Fibroblast of lung (primary cell): ENCODE data around the gene ATRIP. TPM values are rescaled to one million over a fixed set of nuclear protein-coding genes. Genes with fewer than 3 reads are reported as not detected.

Experiments
- DNase-seq, 2 donors: peaks; one replicate each; pipeline versions ENCODE4 v3.0.0 to v3.0.0-alpha.2; 2010; ENCODE audit warnings: low read depth in 2 of 2
- H2AFZ ChIP-seq: 2 replicates; pipeline ENCODE4 v1.5.1; 2012; ENCODE audit warnings: low read length, control low read depth, inconsistent platforms
- H3K27ac ChIP-seq: 2 replicates; pipeline ENCODE4 v1.5.1; 2011; ENCODE audit warnings: low read length, control low read depth; ENCODE audit not compliant: insufficient read depth
- H3K27me3 ChIP-seq: 2 replicates; pipeline ENCODE4 v1.5.1; 2011; ENCODE audit warnings: mild to moderate bottlenecking, low read length; ENCODE audit not compliant: control insufficient read depth, insufficient read depth
- H3K36me3 ChIP-seq: 2 replicates; pipeline ENCODE4 v1.5.1; 2011; ENCODE audit warnings: low read length; ENCODE audit not compliant: control insufficient read depth, insufficient read depth
- H3K4me1 ChIP-seq: 2 replicates; pipeline ENCODE4 v1.5.1; 2011; ENCODE audit warnings: low read length; ENCODE audit not compliant: control insufficient read depth, insufficient read depth; ENCODE audit errors: extremely low read depth
- H3K4me2 ChIP-seq: 2 replicates; pipeline ENCODE4 v1.5.1; 2011; ENCODE audit warnings: low read length, control low read depth; ENCODE audit not compliant: insufficient read depth; ENCODE audit errors: extremely low read depth
- H3K4me3 ChIP-seq, 4 experiments: fragments of 200-600 bp in 1 of 4; sonication (generic) in 1 of 4; replicated peaks in 1 of 4; 2 replicates each; pipeline ENCODE4 v1.5.1; 2011 to 2016; ENCODE audit warnings: low read length in 4 of 4, low read depth in 3 of 4, mild to moderate bottlenecking in 3 of 4, control low read depth in 2 of 4, inconsistent platforms in 1 of 4, mixed read lengths in 1 of 4; ENCODE audit not compliant: insufficient read depth in 1 of 4; ENCODE audit errors: control extremely low read depth in 1 of 4
- H3K79me2 ChIP-seq: 2 replicates; pipeline ENCODE4 v1.5.1; 2012; ENCODE audit warnings: mild to moderate bottlenecking, low read length, inconsistent platforms; ENCODE audit not compliant: control insufficient read depth, insufficient read depth
- H3K9ac ChIP-seq: 2 replicates; pipeline ENCODE4 v1.5.1; 2011; ENCODE audit warnings: mild to moderate bottlenecking, low read length, control low read depth; ENCODE audit not compliant: insufficient read depth
- H3K9me3 ChIP-seq: 2 replicates; pipeline ENCODE4 v1.5.1; 2012; ENCODE audit warnings: low read depth, low read length; ENCODE audit not compliant: control insufficient read depth, insufficient read depth
- H4K20me1 ChIP-seq: 2 replicates; pipeline ENCODE4 v1.5.1; 2011; ENCODE audit warnings: low read length; ENCODE audit not compliant: control insufficient read depth, insufficient read depth; ENCODE audit errors: extremely low read depth
- CTCF ChIP-seq, 2 donors: IDR thresholded peaks in 1 of 2; conservative IDR thresholded peaks in 1 of 2; 1 replicate in 1 of 2; 2 replicates in 1 of 2; pipeline ENCODE4 v1.5.1; 2011 to 2012; ENCODE audit warnings: low read length in 2 of 2, control low read depth in 1 of 2, inconsistent platforms in 1 of 2, low read depth in 1 of 2, mild to moderate bottlenecking in 1 of 2
- EZH2 ChIP-seq: IDR thresholded peaks from 2 replicates; pipeline ENCODE4 v1.5.1; 2012; ENCODE audit warnings: low read length, control low read depth, mild to moderate bottlenecking; ENCODE audit errors: missing control alignments
- polyA plus RNA-seq, 2 donors: library from polyadenylated mRNA; depleted of rRNA in 1 of 2; stranded (reverse) in 1 of 2; unstranded in 1 of 2; fragments of >200 nt; gene quantifications; 2 replicates each; pipeline ENCODE4 v1.2.1, GENCODE V29; 2011 to 2012; ENCODE audit warnings: missing spikeins in 1 of 2
- total RNA-seq: library from RNA; depleted of rRNA; stranded (reverse); fragments of >200 nt; gene quantifications from 2 replicates; pipeline ENCODE4 v1.2.1, GENCODE V29; 2014

Gene ATRIP
- total and polyA plus RNA-seq, 2 donors (not counting 1 experiment from before 2014, with no cell fraction given): 3.0 to 5.0 TPM

- H3K4me3 ChIP-seq: no peak overlapping the region
- peak in 1 of 2 donors; percentile 68 for DNase-seq
- TF ChIP-seq CTCF (conservative IDR thresholded peaks at IDR 0.05 in 1 of 2, IDR thresholded peaks at IDR 0.05 in 1 of 2; ENCODE audit: low read depth in 1 of 2, low read length in 2 of 2): no peak
- H3K79me2 ChIP-seq: no peaks in the 10 kb centered on the region
- no peaks in the 10 kb centered on the region for H3K27me3 ChIP-seq
- H3K4me1 ChIP-seq: no peaks in the 10 kb centered on the region
- no peak overlapping the region for H2AFZ ChIP-seq
- no peak overlapping the region for H3K4me2 ChIP-seq
- no peaks in the 10 kb centered on the region for H3K9me3 ChIP-seq
- no peaks in the 10 kb centered on the region for H4K20me1 ChIP-seq
- no peaks in the 10 kb centered on the region for H3K36me3 ChIP-seq
- H3K27ac ChIP-seq: no peak overlapping the region
- no peak overlapping the region for H3K9ac ChIP-seq
These were observed 46.1 kb downstream of the ATRIP start for GRCh38 chr3:48492461-48493202.

- no peak overlapping the region for H2AFZ ChIP-seq
- no peaks in the 10 kb centered on the region for H3K9me3 ChIP-seq
- H3K4me2 ChIP-seq: no peak overlapping the region
- H3K4me1 ChIP-seq: no peaks in the 10 kb centered on the region
- TF ChIP-seq EZH2 (no peak), CTCF (conservative IDR thresholded peaks at IDR 0.05 in 1 of 2, IDR thresholded peaks at IDR 0.05 in 1 of 2; ENCODE audit: low read depth in 1 of 2, low read length in 2 of 2) (no peak)
- no peak overlapping the region for H3K4me3 ChIP-seq
- H3K79me2 ChIP-seq: no peaks in the 10 kb centered on the region
- H4K20me1 ChIP-seq: no peaks in the 10 kb centered on the region
- no peak overlapping the region for H3K27ac ChIP-seq
- H3K9ac ChIP-seq: no peak overlapping the region
- no peak for DNase-seq
- H3K27me3 ChIP-seq: no peaks in the 10 kb centered on the region
- no peaks in the 10 kb centered on the region for H3K36me3 ChIP-seq
These were observed 46.6 kb downstream of the ATRIP start for GRCh38 chr3:48493203-48493501.

- Histone ChIP-seq H3K9me3 (no peaks in the 10 kb centered on the region), H3K27me3 (no peaks in the 10 kb centered on the region), H4K20me1 (no peaks in the 10 kb centered on the region), H3K36me3 (no peaks in the 10 kb centered on the region), H2AFZ (no peak overlapping the region), H3K27ac (no peak overlapping the region), H3K4me2 (no peak overlapping the region), H3K4me3 (no peak overlapping the region), H3K9ac (no peak overlapping the region), H3K79me2 (no peaks in the 10 kb centered on the region), H3K4me1 (peaks cover 8% of the 10 kb centered on the region)
- TF ChIP-seq CTCF (conservative IDR thresholded peaks at IDR 0.05 in 1 of 2, IDR thresholded peaks at IDR 0.05 in 1 of 2; ENCODE audit: low read depth in 1 of 2, low read length in 2 of 2) (no peak), EZH2 (no peak)
- no peak for DNase-seq
These were observed 54.1 kb downstream of the ATRIP start for GRCh38 chr3:48500656-48501055.
